ENCODE measurements around the gene OR2L13.
"Not testable (repeated sequence)": the region's sequence is repeated elsewhere in the genome, so short reads cannot be mapped to it uniquely, and the experiment has no call there.

Gene OR2L13

GRCh38 chr1:248094884-248095283, at the start of gene OR2L13:
Gene OR2L13 (plus strand): TSS chr1:248095184. CDS start chr1:248099376, 4,192 bp downstream.
- no peak within 1 kb of the TSS for H3K4me3 ChIP-seq (ENCODE audit: low read length)
- H3K36me3 ChIP-seq (ENCODE audit: control insufficient read depth, insufficient read depth, low read length): no peaks in the 10 kb centered on the region
- no peaks in the 10 kb centered on the region for H3K27me3 ChIP-seq (ENCODE audit: control insufficient read depth, insufficient read depth, low read length)
- no peak within 1 kb of the TSS for H3K27ac ChIP-seq (ENCODE audit: low read depth, low read length)
- H3K9ac ChIP-seq (ENCODE audit: low read length): no peak within 1 kb of the TSS
- no peaks in the 10 kb centered on the region for H3K4me1 ChIP-seq (ENCODE audit: control insufficient read depth, insufficient read depth, low read length)

- Histone ChIP-seq H3K36me3 (ENCODE audit: control insufficient read depth, insufficient read depth, low read length) (no peaks in the 10 kb centered on the region), H3K9ac (ENCODE audit: low read length) (no peak overlapping the region), H3K4me3 (ENCODE audit: low read length) (no peak overlapping the region), H3K27ac (ENCODE audit: low read depth, low read length) (no peak overlapping the region), H3K27me3 (ENCODE audit: control insufficient read depth, insufficient read depth, low read length) (no peaks in the 10 kb centered on the region), H3K4me1 (ENCODE audit: control insufficient read depth, insufficient read depth, low read length) (no peaks in the 10 kb centered on the region)
Measured at GRCh38 chr1:248045209-248045608, 49.8 kb upstream of the OR2L13 start.

- Histone ChIP-seq H3K27ac (ENCODE audit: low read depth, low read length) (no peak within 1 kb of the TSS), H3K4me1 (ENCODE audit: control insufficient read depth, insufficient read depth, low read length) (no peaks in the 10 kb centered on the region), H3K9ac (ENCODE audit: low read length) (no peak within 1 kb of the TSS), H3K27me3 (ENCODE audit: control insufficient read depth, insufficient read depth, low read length) (no peaks in the 10 kb centered on the region), H3K4me3 (ENCODE audit: low read length) (no peak within 1 kb of the TSS), H3K36me3 (ENCODE audit: control insufficient read depth, insufficient read depth, low read length) (no peaks in the 10 kb centered on the region)
Measured at GRCh38 chr1:248046536-248046935, 48.4 kb upstream of the OR2L13 start, which contains the start of gene OR2L3. Gene OR2L3 (plus strand): TSS chr1:248046836. CDS start chr1:248060682, 13,846 bp downstream.

- no peak overlapping the region for H3K27ac ChIP-seq (ENCODE audit: low read depth, low read length)
- no peaks in the 10 kb centered on the region for H3K36me3 ChIP-seq (ENCODE audit: control insufficient read depth, insufficient read depth, low read length)
- H3K4me3 ChIP-seq (ENCODE audit: low read length): no peak overlapping the region
- H3K27me3 ChIP-seq (ENCODE audit: control insufficient read depth, insufficient read depth, low read length): no peaks in the 10 kb centered on the region
- H3K4me1 ChIP-seq (ENCODE audit: control insufficient read depth, insufficient read depth, low read length): no peaks in the 10 kb centered on the region
- no peak overlapping the region for H3K9ac ChIP-seq (ENCODE audit: low read length)
Measured at GRCh38 chr1:248047008-248047407, 48.0 kb upstream of the OR2L13 start.

GRCh38 chr1:248054671-248055070, 40.3 kb upstream of the OR2L13 start:
- Histone ChIP-seq H3K4me3 (ENCODE audit: low read length) (no peak overlapping the region), H3K9ac (ENCODE audit: low read length) (no peak overlapping the region), H3K36me3 (ENCODE audit: control insufficient read depth, insufficient read depth, low read length) (no peaks in the 10 kb centered on the region), H3K27me3 (ENCODE audit: control insufficient read depth, insufficient read depth, low read length) (no peaks in the 10 kb centered on the region), H3K4me1 (ENCODE audit: control insufficient read depth, insufficient read depth, low read length) (no peaks in the 10 kb centered on the region), H3K27ac (ENCODE audit: low read depth, low read length) (no peak overlapping the region)

- Histone ChIP-seq H3K4me3 (ENCODE audit: low read length) (no peak overlapping the region), H3K9ac (ENCODE audit: low read length) (no peak overlapping the region), H3K27ac (ENCODE audit: low read depth, low read length) (no peak overlapping the region), H3K4me1 (ENCODE audit: control insufficient read depth, insufficient read depth, low read length) (no peaks in the 10 kb centered on the region), H3K36me3 (ENCODE audit: control insufficient read depth, insufficient read depth, low read length) (no peaks in the 10 kb centered on the region), H3K27me3 (ENCODE audit: control insufficient read depth, insufficient read depth, low read length) (no peaks in the 10 kb centered on the region)
Measured at GRCh38 chr1:248055261-248055660, 39.7 kb upstream of the OR2L13 start.

- no peak overlapping the region for H3K4me3 ChIP-seq (ENCODE audit: low read length)
- no peaks in the 10 kb centered on the region for H3K4me1 ChIP-seq (ENCODE audit: control insufficient read depth, insufficient read depth, low read length)
- H3K27ac ChIP-seq (ENCODE audit: low read depth, low read length): no peak overlapping the region
- no peak overlapping the region for H3K9ac ChIP-seq (ENCODE audit: low read length)
- no peaks in the 10 kb centered on the region for H3K36me3 ChIP-seq (ENCODE audit: control insufficient read depth, insufficient read depth, low read length)
- H3K27me3 ChIP-seq (ENCODE audit: control insufficient read depth, insufficient read depth, low read length): no peaks in the 10 kb centered on the region
Measured at GRCh38 chr1:248065071-248065470, 29.9 kb upstream of the OR2L13 start.

GRCh38 chr1:248065604-248066003, 29.4 kb upstream of the OR2L13 start:
- no peak overlapping the region for H3K9ac ChIP-seq (ENCODE audit: low read length)
- no peak overlapping the region for H3K27ac ChIP-seq (ENCODE audit: low read depth, low read length)
- no peaks in the 10 kb centered on the region for H3K36me3 ChIP-seq (ENCODE audit: control insufficient read depth, insufficient read depth, low read length)
- H3K4me3 ChIP-seq (ENCODE audit: low read length): no peak overlapping the region
- H3K4me1 ChIP-seq (ENCODE audit: control insufficient read depth, insufficient read depth, low read length): no peaks in the 10 kb centered on the region
- no peaks in the 10 kb centered on the region for H3K27me3 ChIP-seq (ENCODE audit: control insufficient read depth, insufficient read depth, low read length)

GRCh38 chr1:248083864-248084263, 11.1 kb upstream of the OR2L13 start:
- H3K36me3 ChIP-seq (ENCODE audit: control insufficient read depth, insufficient read depth, low read length); H3K4me1 ChIP-seq (ENCODE audit: control insufficient read depth, insufficient read depth, low read length); H3K27ac ChIP-seq (ENCODE audit: low read depth, low read length); H3K9ac ChIP-seq (ENCODE audit: low read length); H3K4me3 ChIP-seq (ENCODE audit: low read length); H3K27me3 ChIP-seq (ENCODE audit: control insufficient read depth, insufficient read depth, low read length): not testable (repeated sequence)

- no peaks in the 10 kb centered on the region for H3K27me3 ChIP-seq (ENCODE audit: control insufficient read depth, insufficient read depth, low read length)
- no peaks in the 10 kb centered on the region for H3K4me1 ChIP-seq (ENCODE audit: control insufficient read depth, insufficient read depth, low read length)
- no peaks in the 10 kb centered on the region for H3K36me3 ChIP-seq (ENCODE audit: control insufficient read depth, insufficient read depth, low read length)
- no peak overlapping the region for H3K4me3 ChIP-seq (ENCODE audit: low read length)
- no peak overlapping the region for H3K27ac ChIP-seq (ENCODE audit: low read depth, low read length)
- H3K9ac ChIP-seq (ENCODE audit: low read length): no peak overlapping the region
Measured at GRCh38 chr1:248098529-248098928, 3.5 kb downstream of the OR2L13 start.

- H3K36me3 ChIP-seq (ENCODE audit: control insufficient read depth, insufficient read depth, low read length): no peaks in the 10 kb centered on the region
- no peak overlapping the region for H3K4me3 ChIP-seq (ENCODE audit: low read length)
- no peaks in the 10 kb centered on the region for H3K4me1 ChIP-seq (ENCODE audit: control insufficient read depth, insufficient read depth, low read length)
- no peak overlapping the region for H3K27ac ChIP-seq (ENCODE audit: low read depth, low read length)
- H3K27me3 ChIP-seq (ENCODE audit: control insufficient read depth, insufficient read depth, low read length): no peaks in the 10 kb centered on the region
- no peak overlapping the region for H3K9ac ChIP-seq (ENCODE audit: low read length)
Measured at GRCh38 chr1:248102847-248103246, 7.9 kb downstream of the OR2L13 start.

GRCh38 chr1:248111157-248111556, 16.2 kb downstream of the OR2L13 start:
- no peaks in the 10 kb centered on the region for H3K27me3 ChIP-seq (ENCODE audit: control insufficient read depth, insufficient read depth, low read length)
- no peaks in the 10 kb centered on the region for H3K36me3 ChIP-seq (ENCODE audit: control insufficient read depth, insufficient read depth, low read length)
- H3K4me1 ChIP-seq (ENCODE audit: control insufficient read depth, insufficient read depth, low read length): no peaks in the 10 kb centered on the region
- no peak overlapping the region for H3K27ac ChIP-seq (ENCODE audit: low read depth, low read length)
- no peak overlapping the region for H3K9ac ChIP-seq (ENCODE audit: low read length)
- H3K4me3 ChIP-seq (ENCODE audit: low read length): no peak overlapping the region

GRCh38 chr1:248114890-248115289, 19.9 kb downstream of the OR2L13 start:
- no peaks in the 10 kb centered on the region for H3K27me3 ChIP-seq (ENCODE audit: control insufficient read depth, insufficient read depth, low read length)
- H3K27ac ChIP-seq (ENCODE audit: low read depth, low read length): no peak overlapping the region
- H3K36me3 ChIP-seq (ENCODE audit: control insufficient read depth, insufficient read depth, low read length): no peaks in the 10 kb centered on the region
- H3K9ac ChIP-seq (ENCODE audit: low read length): no peak overlapping the region
- no peaks in the 10 kb centered on the region for H3K4me1 ChIP-seq (ENCODE audit: control insufficient read depth, insufficient read depth, low read length)
- H3K4me3 ChIP-seq (ENCODE audit: low read length): no peak overlapping the region
